ENCODE data around the gene CD44.

Gene CD44

GRCh38 chr11:35197292-35197691 lies 58.3 kb downstream of the CD44 start:
- no peak for TF ChIP-seq ARNTL (CRISPR knock-in tag; IDR thresholded peaks at IDR 0.05; ENCODE audit: borderline replicate concordance, low read depth)
- TF ChIP-seq BACH2 (CRISPR knock-in tag; IDR thresholded peaks at IDR 0.05; ENCODE audit: borderline replicate concordance), result no peak
- no peak for TF ChIP-seq PATZ1 (CRISPR knock-in tag; IDR thresholded peaks at IDR 0.05; ENCODE audit: borderline replicate concordance)
- TF ChIP-seq GLIS3 (CRISPR knock-in tag; IDR thresholded peaks at IDR 0.05), result no peak
- no peak for TF ChIP-seq PPARA (CRISPR knock-in tag; IDR thresholded peaks at IDR 0.05; ENCODE audit: borderline replicate concordance)
- no peak for TF ChIP-seq ZFP30 (CRISPR knock-in tag; IDR thresholded peaks at IDR 0.05)
- TF ChIP-seq ZNF8 (CRISPR knock-in tag; IDR thresholded peaks at IDR 0.05), result no peak
- TF ChIP-seq RARB (CRISPR knock-in tag; IDR thresholded peaks at IDR 0.05), result no peak
- no peak for TF ChIP-seq CREB5 (CRISPR knock-in tag; IDR thresholded peaks at IDR 0.05; ENCODE audit: low read depth)
- TF ChIP-seq ZFP3 (CRISPR knock-in tag; IDR thresholded peaks at IDR 0.05), result no peak
- TF ChIP-seq CSRNP3 (CRISPR knock-in tag; IDR thresholded peaks at IDR 0.05), result no peak
- no peak for TF ChIP-seq ZNF565 (CRISPR knock-in tag; conservative IDR thresholded peaks at IDR 0.05; ENCODE audit: low read depth)
- no peak for TF ChIP-seq CSDC2 (CRISPR knock-in tag; IDR thresholded peaks at IDR 0.05)
- no peak for TF ChIP-seq OSR1 (CRISPR knock-in tag; IDR thresholded peaks at IDR 0.05)
- TF ChIP-seq TCF4 (CRISPR knock-in tag; IDR thresholded peaks at IDR 0.05; ENCODE audit: borderline replicate concordance), result no peak
- TF ChIP-seq ISL1 (CRISPR knock-in tag; IDR thresholded peaks at IDR 0.05), result no peak
- no peak for TF ChIP-seq TSHZ2 (CRISPR knock-in tag; IDR thresholded peaks at IDR 0.05)
- no peak for TF ChIP-seq ZC3H10 (CRISPR knock-in tag; IDR thresholded peaks at IDR 0.05)
- no peak for ATAC-seq

GRCh38 chr11:35200811-35201341 lies 61.9 kb downstream of the CD44 start:
- TF ChIP-seq PPARA (CRISPR knock-in tag; IDR thresholded peaks at IDR 0.05; ENCODE audit: borderline replicate concordance) (no peak), ESRRG (CRISPR knock-in tag; IDR thresholded peaks at IDR 0.05) (no peak), TCF4 (CRISPR knock-in tag; IDR thresholded peaks at IDR 0.05; ENCODE audit: borderline replicate concordance) (no peak)
- ATAC-seq, result no peak

- ATAC-seq, result no peak
- TF ChIP-seq TCF4 (CRISPR knock-in tag; IDR thresholded peaks at IDR 0.05; ENCODE audit: borderline replicate concordance) (no peak), ZFP3 (CRISPR knock-in tag; IDR thresholded peaks at IDR 0.05) (no peak), ZNF565 (CRISPR knock-in tag; conservative IDR thresholded peaks at IDR 0.05; ENCODE audit: low read depth) (no peak), CSRNP3 (CRISPR knock-in tag; IDR thresholded peaks at IDR 0.05) (no peak), TSHZ2 (CRISPR knock-in tag; IDR thresholded peaks at IDR 0.05) (no peak), CSDC2 (CRISPR knock-in tag; IDR thresholded peaks at IDR 0.05) (no peak), ARNTL (CRISPR knock-in tag; IDR thresholded peaks at IDR 0.05; ENCODE audit: borderline replicate concordance, low read depth) (no peak), ZFP30 (CRISPR knock-in tag; IDR thresholded peaks at IDR 0.05) (no peak), RARB (CRISPR knock-in tag; IDR thresholded peaks at IDR 0.05) (no peak), POU6F1 (CRISPR knock-in tag; IDR thresholded peaks at IDR 0.05; ENCODE audit: borderline replicate concordance, low read depth) (no peak), OSR1 (CRISPR knock-in tag; IDR thresholded peaks at IDR 0.05) (no peak), BACH2 (CRISPR knock-in tag; IDR thresholded peaks at IDR 0.05; ENCODE audit: borderline replicate concordance) (no peak), ZNF70 (CRISPR knock-in tag; IDR thresholded peaks at IDR 0.05) (no peak), ESRRG (CRISPR knock-in tag; IDR thresholded peaks at IDR 0.05) (no peak), TOX (CRISPR knock-in tag; IDR thresholded peaks at IDR 0.05; ENCODE audit: borderline replicate concordance) (no peak)
Measured at GRCh38 chr11:35204614-35205013, 65.6 kb downstream of the CD44 start.
